Right cardiac atrium (tissue), 5 donors: ENCODE measurements around the gene AZIN2. TPM values are rescaled to one million over a fixed set of nuclear protein-coding genes. Genes with fewer than 3 reads are reported as not detected.
A peak's percentile ranks its signal among the peaks of the same experiment; 100 is the strongest.
"Not testable (repeated sequence)": the region's sequence is repeated elsewhere in the genome, so short reads cannot be mapped to it uniquely, and the experiment has no call there.

Experiments used
- ATAC-seq, 2 donors: fragments of 200-7000 bp; cut with Tn5 transposase; one replicate each; pipeline versions ENCODE4 v1.8.0 to v1.9.1; 2020; ENCODE audit warnings: moderate library complexity in 2 of 2, mild to moderate bottlenecking in 1 of 2
- DNase-seq, 3 donors: peaks; one replicate each; pipeline ENCODE4 v3.0.0-alpha.2; 2020
- H3K27ac ChIP-seq: one replicate; pipeline ENCODE4 v1.5.1; 2013; ENCODE audit warnings: mild to moderate bottlenecking, low read length, control low read depth, moderate library complexity
- H3K27me3 ChIP-seq: one replicate; pipeline ENCODE4 v1.6.1; 2013; ENCODE audit not compliant: control insufficient read depth, insufficient read depth
- H3K4me1 ChIP-seq: one replicate; pipeline ENCODE4 v1.6.1; 2013; ENCODE audit warnings: low read length; ENCODE audit not compliant: control insufficient read depth, insufficient read depth
- H3K4me3 ChIP-seq: one replicate; pipeline ENCODE4 v1.5.1; 2013; ENCODE audit warnings: low read length, control low read depth
- H3K9me3 ChIP-seq: one replicate; pipeline ENCODE4 v1.6.1; 2013; ENCODE audit warnings: low read length; ENCODE audit not compliant: control insufficient read depth
- WGBS: extraction: QIAGEN DNeasy Blood & Tissue Kit; methylation state at CpG from one replicate; pipeline ENCODE4 v1.1.7; 2013; 5-methylcytosine and 5-hydroxymethylcytosine counted together
- intact Hi-C, 4 donors: fragments of 100-400 bp; cut with DNase I; formaldehyde crosslinking; loops; one replicate each; pipeline versions ENCODE4 v1.11.0 to v1.14.0; 2022 to 2023
- polyA plus RNA-seq: library from polyadenylated mRNA; stranded (reverse); fragments of 200-250 nt; gene quantifications from one replicate; pipeline ENCODE4 v1.2.3, GENCODE V29; 2013
- total RNA-seq, 4 donors: library from RNA; stranded (reverse); fragmentation: NEBNext Ultra II Directional; extraction: Animal tissue kit (Norgen Biotek cat#: 25700); gene quantifications; one replicate each; pipeline ENCODE4 v1.2.1, GENCODE V29; 2021
- donor health status: healthy with polysubstance abuse.
- donor health status: DM: no; HTN: yes; CAD: no.
- donor health status: DM: no; HTN: no; CAD: no.
- donor health status: DM: no; HTN: yes; CAD: no; lungs with severe emphysema.
- donor health status: DM: yes; HTN: yes; CAD: no.

AZIN2 gene
- total and polyA plus RNA-seq, 5 donors, result 2.4 to 7.9 (median 4.4) TPM

GRCh38 chr1:33057095-33057494 is 23.9 kb upstream of the AZIN2 start:
- no peak for DNase-seq
- no peak overlapping the region for H3K27ac ChIP-seq
- 83% methylated on average over 2 of the region's 2 CpGs for WGBS
- peaks cover 7% of the 10 kb centered on the region for H3K4me1 ChIP-seq
- H3K4me3 ChIP-seq, result no peak overlapping the region
- intact Hi-C loops, result loop anchor here in 2 of 4 donors (5.0 to 10.0 kb wide), 2 partner anchors 120 to 122 kb away; no protein-coding TSS in a partner anchor
- ATAC-seq, result no peak
- H3K9me3 ChIP-seq, result no peaks in the 10 kb centered on the region
- no peaks in the 10 kb centered on the region for H3K27me3 ChIP-seq

- 38% methylated on average over 2 of the region's 2 CpGs for WGBS
- Histone ChIP-seq H3K27ac (no peak overlapping the region), H3K9me3 (peaks cover 4% of the 10 kb centered on the region), H3K27me3 (no peaks in the 10 kb centered on the region), H3K4me3 (no peak overlapping the region), H3K4me1 (peaks cover 2% of the 10 kb centered on the region)
- ATAC-seq (peak; percentile 96), DNase-seq (peak; percentile 83 to 89 (median 89))
- intact Hi-C loops, result no loop called here
Measured at GRCh38 chr1:33060579-33061083, 20.3 kb upstream of the AZIN2 start.

GRCh38 chr1:33061834-33062233 is 19.1 kb upstream of the AZIN2 start:
- ATAC-seq (no peak), DNase-seq (no peak)
- intact Hi-C loops, result no loop called here
- H3K4me3 ChIP-seq, result no peak overlapping the region
- no peaks in the 10 kb centered on the region for H3K27me3 ChIP-seq
- H3K9me3 ChIP-seq, result peaks cover 4% of the 10 kb centered on the region
- H3K27ac ChIP-seq, result no peak overlapping the region
- no peaks in the 10 kb centered on the region for H3K4me1 ChIP-seq

- intact Hi-C loops, result not testable (repeated sequence)
- WGBS, result 90% methylated on average over 9 of the region's 9 CpGs
Measured at GRCh38 chr1:33064284-33064683, 16.7 kb upstream of the AZIN2 start.

GRCh38 chr1:33065301-33065700 is 15.7 kb upstream of the AZIN2 start:
- no peak overlapping the region for H3K27ac ChIP-seq
- H3K9me3 ChIP-seq, result peaks cover 4% of the 10 kb centered on the region
- no peak for DNase-seq
- H3K27me3 ChIP-seq, result no peaks in the 10 kb centered on the region
- no peaks in the 10 kb centered on the region for H3K4me1 ChIP-seq
- 86% methylated on average over 10 of the region's 10 CpGs for WGBS
- intact Hi-C loops, result no loop called here
- no peak overlapping the region for H3K4me3 ChIP-seq
- ATAC-seq, result no peak

More at GRCh38 chr1:33064284-33064683, 16.7 kb upstream of the AZIN2 start:
- DNase-seq, H3K9me3 ChIP-seq, H3K4me1 ChIP-seq, H3K27me3 ChIP-seq, H3K4me3 ChIP-seq, H3K27ac ChIP-seq, ATAC-seq: not testable (repeated sequence)

GRCh38 chr1:33066477-33066876 is 14.5 kb upstream of the AZIN2 start:
- H3K9me3 ChIP-seq, H3K27me3 ChIP-seq, DNase-seq, H3K4me1 ChIP-seq, H3K4me3 ChIP-seq, intact Hi-C loops, ATAC-seq, H3K27ac ChIP-seq: not testable (repeated sequence)
- WGBS, result 94% methylated on average over 3 of the region's 3 CpGs

- ATAC-seq, H3K4me3 ChIP-seq, intact Hi-C loops, H3K9me3 ChIP-seq, H3K27me3 ChIP-seq, DNase-seq, H3K4me1 ChIP-seq, H3K27ac ChIP-seq: not testable (repeated sequence)
- 55% methylated on average over 2 of the region's 2 CpGs for WGBS
Measured at GRCh38 chr1:33068108-33068507, 12.8 kb upstream of the AZIN2 start.

- H3K27me3 ChIP-seq, result no peaks in the 10 kb centered on the region
- ATAC-seq, result no peak
- H3K4me3 ChIP-seq, result no peak overlapping the region
- no peak for DNase-seq
- H3K27ac ChIP-seq, result no peak overlapping the region
- WGBS, result 93% methylated on average over 1 of the region's 1 CpG
- H3K4me1 ChIP-seq, result peaks cover 1% of the 10 kb centered on the region
- H3K9me3 ChIP-seq, result no peaks in the 10 kb centered on the region
- intact Hi-C loops, result no loop called here
Measured at GRCh38 chr1:33070628-33071027, 10.3 kb upstream of the AZIN2 start.

GRCh38 chr1:33072707-33073106 is 8.2 kb upstream of the AZIN2 start:
- H3K9me3 ChIP-seq, result no peaks in the 10 kb centered on the region
- intact Hi-C loops, result no loop called here
- H3K4me1 ChIP-seq, result peaks cover 1% of the 10 kb centered on the region
- DNase-seq (no peak), ATAC-seq (peak in 1 of 2 donors; percentile 52)
- H3K27me3 ChIP-seq, result no peaks in the 10 kb centered on the region
- no peak overlapping the region for H3K27ac ChIP-seq
- H3K4me3 ChIP-seq, result no peak overlapping the region
- 58% methylated on average over 2 of the region's 2 CpGs for WGBS

- Histone ChIP-seq H3K9me3 (no peaks in the 10 kb centered on the region), H3K4me3 (no peak overlapping the region), H3K27me3 (no peaks in the 10 kb centered on the region), H3K27ac (no peak overlapping the region), H3K4me1 (peaks cover 1% of the 10 kb centered on the region)
- ATAC-seq (peak in 1 of 2 donors; percentile 11), DNase-seq (no peak)
- intact Hi-C loops, result no loop called here
- 53% methylated on average over 4 of the region's 4 CpGs for WGBS
Measured at GRCh38 chr1:33074193-33074945, 6.6 kb upstream of the AZIN2 start.

- no peaks in the 10 kb centered on the region for H3K27me3 ChIP-seq
- H3K27ac ChIP-seq, result no peak overlapping the region
- WGBS, result 45% methylated on average over 1 of the region's 1 CpG
- intact Hi-C loops, result no loop called here
- ATAC-seq (no peak), DNase-seq (no peak)
- H3K9me3 ChIP-seq, result no peaks in the 10 kb centered on the region
- H3K4me3 ChIP-seq, result no peak overlapping the region
- no peaks in the 10 kb centered on the region for H3K4me1 ChIP-seq
Measured at GRCh38 chr1:33078030-33078591, 2.8 kb upstream of the AZIN2 start.
